ENCODE measurements around the gene NR1I2.

NR1I2 gene

DNA sequence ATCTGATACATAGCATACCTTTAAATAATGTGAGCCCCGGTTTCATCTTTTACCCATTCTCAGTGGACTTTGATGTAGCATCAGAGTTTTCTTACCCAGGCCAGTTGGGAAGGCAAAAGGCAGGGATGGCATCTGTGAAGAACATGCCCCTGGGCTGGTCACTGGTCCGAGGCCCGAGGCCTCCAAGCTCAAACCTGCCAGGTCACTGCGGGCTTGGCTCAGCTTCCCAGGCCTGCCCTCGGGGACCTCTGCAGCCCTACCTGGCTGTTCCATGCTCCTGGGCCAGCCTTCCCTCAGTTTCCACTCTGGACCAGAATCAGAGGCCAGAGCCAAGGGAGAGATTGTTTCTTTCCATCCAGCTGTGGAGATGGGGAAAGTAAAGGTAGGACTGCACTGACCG lies 26.9 kb downstream of the NR1I2 start:
- Histone ChIP-seq H3K4me3 (replicated peaks; ENCODE audit: insufficient read depth, low read length) (no peak overlapping the region), H3K27ac (replicated peaks) (0 out of 2 replicates have a peak overlapping the region, but pooled peaks have one; percentile 30)
- TF ChIP-seq SPI1 (IDR thresholded peaks at IDR 0.05; ENCODE audit: borderline replicate concordance, low read depth): no peak
- TF ChIP-seq, protein P1, sequence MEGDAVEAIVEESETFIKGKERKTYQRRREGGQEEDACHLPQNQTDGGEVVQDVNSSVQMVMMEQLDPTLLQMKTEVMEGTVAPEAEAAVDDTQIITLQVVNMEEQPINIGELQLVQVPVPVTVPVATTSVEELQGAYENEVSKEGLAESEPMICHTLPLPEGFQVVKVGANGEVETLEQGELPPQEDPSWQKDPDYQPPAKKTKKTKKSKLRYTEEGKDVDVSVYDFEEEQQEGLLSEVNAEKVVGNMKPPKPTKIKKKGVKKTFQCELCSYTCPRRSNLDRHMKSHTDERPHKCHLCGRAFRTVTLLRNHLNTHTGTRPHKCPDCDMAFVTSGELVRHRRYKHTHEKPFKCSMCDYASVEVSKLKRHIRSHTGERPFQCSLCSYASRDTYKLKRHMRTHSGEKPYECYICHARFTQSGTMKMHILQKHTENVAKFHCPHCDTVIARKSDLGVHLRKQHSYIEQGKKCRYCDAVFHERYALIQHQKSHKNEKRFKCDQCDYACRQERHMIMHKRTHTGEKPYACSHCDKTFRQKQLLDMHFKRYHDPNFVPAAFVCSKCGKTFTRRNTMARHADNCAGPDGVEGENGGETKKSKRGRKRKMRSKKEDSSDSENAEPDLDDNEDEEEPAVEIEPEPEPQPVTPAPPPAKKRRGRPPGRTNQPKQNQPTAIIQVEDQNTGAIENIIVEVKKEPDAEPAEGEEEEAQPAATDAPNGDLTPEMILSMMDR (IDR thresholded peaks at IDR 0.05; ENCODE audit: insufficient read depth, low read length): no peak
- TF ChIP-seq POLR2AphosphoS5 (IDR thresholded peaks at IDR 0.05; ENCODE audit: low read depth): no peak
- TF ChIP-seq, protein P2, sequence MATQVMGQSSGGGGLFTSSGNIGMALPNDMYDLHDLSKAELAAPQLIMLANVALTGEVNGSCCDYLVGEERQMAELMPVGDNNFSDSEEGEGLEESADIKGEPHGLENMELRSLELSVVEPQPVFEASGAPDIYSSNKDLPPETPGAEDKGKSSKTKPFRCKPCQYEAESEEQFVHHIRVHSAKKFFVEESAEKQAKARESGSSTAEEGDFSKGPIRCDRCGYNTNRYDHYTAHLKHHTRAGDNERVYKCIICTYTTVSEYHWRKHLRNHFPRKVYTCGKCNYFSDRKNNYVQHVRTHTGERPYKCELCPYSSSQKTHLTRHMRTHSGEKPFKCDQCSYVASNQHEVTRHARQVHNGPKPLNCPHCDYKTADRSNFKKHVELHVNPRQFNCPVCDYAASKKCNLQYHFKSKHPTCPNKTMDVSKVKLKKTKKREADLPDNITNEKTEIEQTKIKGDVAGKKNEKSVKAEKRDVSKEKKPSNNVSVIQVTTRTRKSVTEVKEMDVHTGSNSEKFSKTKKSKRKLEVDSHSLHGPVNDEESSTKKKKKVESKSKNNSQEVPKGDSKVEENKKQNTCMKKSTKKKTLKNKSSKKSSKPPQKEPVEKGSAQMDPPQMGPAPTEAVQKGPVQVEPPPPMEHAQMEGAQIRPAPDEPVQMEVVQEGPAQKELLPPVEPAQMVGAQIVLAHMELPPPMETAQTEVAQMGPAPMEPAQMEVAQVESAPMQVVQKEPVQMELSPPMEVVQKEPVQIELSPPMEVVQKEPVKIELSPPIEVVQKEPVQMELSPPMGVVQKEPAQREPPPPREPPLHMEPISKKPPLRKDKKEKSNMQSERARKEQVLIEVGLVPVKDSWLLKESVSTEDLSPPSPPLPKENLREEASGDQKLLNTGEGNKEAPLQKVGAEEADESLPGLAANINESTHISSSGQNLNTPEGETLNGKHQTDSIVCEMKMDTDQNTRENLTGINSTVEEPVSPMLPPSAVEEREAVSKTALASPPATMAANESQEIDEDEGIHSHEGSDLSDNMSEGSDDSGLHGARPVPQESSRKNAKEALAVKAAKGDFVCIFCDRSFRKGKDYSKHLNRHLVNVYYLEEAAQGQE (IDR thresholded peaks at IDR 0.05; ENCODE audit: insufficient replicate concordance, low read depth): no peak
- no peak for TF ChIP-seq GABPA (IDR thresholded peaks at IDR 0.05; ENCODE audit: low read depth)

DNA sequence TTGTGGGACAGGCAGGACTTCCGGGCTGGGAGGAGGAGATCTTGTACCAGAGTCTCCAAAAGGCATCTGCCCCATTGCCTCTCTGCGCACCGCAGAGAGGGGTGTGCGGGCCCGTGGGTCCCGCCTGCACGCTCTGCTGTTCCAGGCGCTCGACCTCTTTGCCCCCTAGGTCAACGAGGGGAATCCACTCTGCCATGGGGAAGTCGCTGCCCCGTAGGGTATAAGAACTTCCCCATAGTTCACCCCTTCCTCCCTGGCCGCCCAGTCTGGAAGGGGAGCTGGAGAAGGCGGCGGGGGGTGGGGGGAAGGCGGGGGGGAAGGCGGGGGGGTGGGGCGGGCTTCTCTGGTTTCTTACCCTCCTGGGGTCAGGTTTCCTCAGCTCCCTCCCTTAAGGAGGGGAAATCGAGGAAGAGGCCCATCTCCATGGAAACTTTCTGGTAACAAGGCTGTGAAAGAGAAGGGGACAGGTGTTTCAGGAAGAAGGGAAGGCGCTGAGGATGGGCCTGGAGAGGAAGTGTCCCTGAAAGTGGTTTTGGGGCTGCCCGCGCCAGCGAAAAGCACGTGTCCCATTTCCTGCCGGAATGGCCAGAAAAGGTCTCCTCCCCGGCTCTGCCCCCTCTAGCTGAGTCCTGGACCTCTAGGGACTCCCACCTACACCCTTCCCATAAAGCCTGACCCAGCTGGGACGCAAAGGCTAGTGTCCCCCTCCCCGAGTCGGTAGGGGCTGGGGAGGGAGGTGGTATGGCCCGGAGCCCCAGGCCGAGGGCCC lies 27.5 kb downstream of the NR1I2 start:
- Histone ChIP-seq H3K27me3 (ENCODE audit: insufficient read depth, poor library complexity, severe bottlenecking) (no peaks in the 10 kb centered on the region), H3K4me3 (replicated peaks; ENCODE audit: insufficient read depth, low read length) (peak overlapping the region; percentile 30), H3K27ac (replicated peaks) (peak overlapping the region; percentile 75)
- peak in 1 of 2 experiments; percentile 37 for DNase-seq (ENCODE audit: low read depth in 1 of 2, low spot score in 1 of 2)
- TF ChIP-seq SPI1 (IDR thresholded peaks at IDR 0.05; ENCODE audit: borderline replicate concordance, low read depth) (peak; percentile 44; the same call in 1 of the 2 replicates), GABPA (IDR thresholded peaks at IDR 0.05; ENCODE audit: low read depth) (no peak)
- TF ChIP-seq, protein P1 (IDR thresholded peaks at IDR 0.05; ENCODE audit: insufficient read depth, low read length): no peak

More for the DNA sequence above, 26.9 kb downstream of the NR1I2 start:
- no peak for DNase-seq (ENCODE audit: low read depth in 1 of 2, low spot score in 1 of 2)
- H3K27me3 ChIP-seq (ENCODE audit: insufficient read depth, poor library complexity, severe bottlenecking): no peaks in the 10 kb centered on the region

DNA sequence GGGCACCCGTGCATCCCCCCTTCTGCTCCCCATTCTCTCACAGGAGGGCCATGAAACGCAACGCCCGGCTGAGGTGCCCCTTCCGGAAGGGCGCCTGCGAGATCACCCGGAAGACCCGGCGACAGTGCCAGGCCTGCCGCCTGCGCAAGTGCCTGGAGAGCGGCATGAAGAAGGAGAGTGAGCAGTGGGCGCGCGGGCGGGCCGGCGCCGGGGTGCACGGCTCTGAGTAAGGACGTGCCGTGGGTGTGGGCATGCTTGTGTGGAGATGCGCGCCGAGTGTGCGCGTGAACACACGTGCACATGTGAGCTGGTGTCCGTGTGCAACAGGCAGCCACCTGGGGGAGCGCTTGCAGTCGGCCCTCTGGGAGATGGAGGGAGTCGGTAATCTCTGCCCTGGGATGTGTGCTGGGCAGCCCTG lies 28.1 kb downstream of the NR1I2 start:
- peak; percentile 48 to 49 for DNase-seq (ENCODE audit: low read depth in 1 of 2, low spot score in 1 of 2)
- TF ChIP-seq, protein P1 (IDR thresholded peaks at IDR 0.05; ENCODE audit: insufficient read depth, low read length): no peak
- TF ChIP-seq POLR2AphosphoS5 (IDR thresholded peaks at IDR 0.05; ENCODE audit: low read depth) (peak; percentile 46; the same call in 1 of the 2 replicates), SPI1 (IDR thresholded peaks at IDR 0.05; ENCODE audit: borderline replicate concordance, low read depth) (no peak), GABPA (IDR thresholded peaks at IDR 0.05; ENCODE audit: low read depth) (no peak)
- TF ChIP-seq, protein P2 (IDR thresholded peaks at IDR 0.05; ENCODE audit: insufficient replicate concordance, low read depth): peak; percentile 30
- Histone ChIP-seq H3K27me3 (ENCODE audit: insufficient read depth, poor library complexity, severe bottlenecking) (no peaks in the 10 kb centered on the region), H3K4me3 (replicated peaks; ENCODE audit: insufficient read depth, low read length) (peak overlapping the region; percentile 30), H3K27ac (replicated peaks) (peak overlapping the region; percentile 75)
